OCI-LY1 (cell line): ENCODE results near the gene TFPI.

Source experiments
- CTCF ChIP-seq: fragments of 200-600 bp; sonication (generic), shearing (Covaris generic); IDR thresholded peaks from 2 replicates; pipeline ENCODE4 v1.5.1; 2017; ENCODE audit warnings: mild to moderate bottlenecking, antibody characterized with exemption, low read length, moderate library complexity, mixed read lengths
- EZH2 ChIP-seq: fragments of 200-600 bp; sonication (generic), shearing (Covaris generic); IDR thresholded peaks from 2 replicates; pipeline ENCODE4 v1.8.0; 2017; ENCODE audit warnings: borderline replicate concordance, mixed run types, mild to moderate bottlenecking, antibody characterized with exemption, low read length, moderate library complexity, mixed read lengths

GRCh38 chr2:187574969-187575750 is 20.9 kb upstream of the TFPI start:
- TF ChIP-seq CTCF: no peak
- no peak for TF ChIP-seq EZH2
